ENCODE measurements around the gene ATG14. TPM values are rescaled to one million over a fixed set of nuclear protein-coding genes. Genes with fewer than 3 reads are reported as not detected.
A peak's percentile ranks its signal among the peaks of the same experiment; 100 is the strongest.

The ATG14 gene
- total and polyA plus RNA-seq, 2 of the 8 experiments (the other 6 are each of a cell fraction or from before 2014, with no cell fraction given), result 4.9 to 10.8 TPM

DNA sequence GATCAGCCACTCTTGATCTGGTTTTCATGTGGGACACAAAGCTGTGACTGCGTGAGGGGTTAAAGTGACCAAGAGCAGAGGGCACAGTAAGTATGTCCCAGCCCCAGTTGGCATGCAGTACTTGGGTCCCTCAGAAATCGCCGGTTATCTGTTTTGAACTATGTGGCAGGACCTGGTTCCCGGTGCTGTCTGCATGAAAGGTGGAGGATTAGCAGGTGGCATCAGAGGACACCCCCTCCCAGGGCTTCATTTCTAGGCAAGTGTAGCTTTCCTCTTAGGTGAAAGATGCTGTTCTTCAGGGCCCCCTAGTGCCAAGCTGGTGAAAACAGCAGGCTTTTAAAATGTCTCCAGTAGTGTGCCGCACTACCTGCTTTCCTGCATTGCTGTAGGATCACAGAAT, 57.1 kb downstream of the ATG14 start:
- Histone ChIP-seq H2BK5ac (ENCODE audit: low read depth, low read length) (no peak overlapping the region), H2AFZ (ENCODE audit: low read length) (no peak overlapping the region), H3K9ac (replicated peaks in 1 of 4; ENCODE audit: extremely low read depth in 1 of 4, low read depth in 3 of 4, low read length in 3 of 4) (no peak overlapping the region), H3K23me2 (ENCODE audit: low read depth, low read length) (no peaks in the 10 kb centered on the region), H2BK120ac (replicated peaks; ENCODE audit: low read depth, low read length) (no peak overlapping the region), H4K8ac (ENCODE audit: extremely low read depth, insufficient read depth, low read length) (no peak overlapping the region), H3K56ac (replicated peaks; ENCODE audit: insufficient read length, low read depth, low read length) (no peak overlapping the region), H2AK5ac (ENCODE audit: low read depth, low read length) (no peak overlapping the region), H4K5ac (ENCODE audit: insufficient read length, low read depth, low read length) (no peak overlapping the region), H2BK15ac (ENCODE audit: low read length) (no peak overlapping the region), H3K79me1 (ENCODE audit: low read depth, low read length) (no peaks in the 10 kb centered on the region), H3K27ac (ENCODE audit: low read depth, low read length) (no peak overlapping the region), H3K18ac (ENCODE audit: extremely low read depth, low read length) (no peak overlapping the region), H2BK20ac (ENCODE audit: low read length) (no peak overlapping the region), H3K27me3 (replicated peaks in 1 of 4; ENCODE audit: control insufficient read depth in 3 of 4, extremely low read depth in 1 of 4, insufficient read depth in 3 of 4, low read length in 3 of 4) (peaks cover 0 to 2% (median 0%) of the 10 kb centered on the region in 4 experiments; a peak in 1 of 7 replicates), H3K14ac (ENCODE audit: insufficient read length) (no peak overlapping the region), H3K36me3 (ENCODE audit: control insufficient read depth in 2 of 4, insufficient read depth in 4 of 4, low read length in 3 of 4) (peaks cover 0 to 12% (median 4%) of the 10 kb centered on the region in 4 experiments; a peak in 4 of 8 replicates), H3K79me2 (ENCODE audit: control insufficient read depth in 1 of 2, insufficient read depth in 2 of 2, low read length in 2 of 2) (no peaks in the 10 kb centered on the region), H4K20me1 (replicated peaks in 1 of 2; ENCODE audit: control insufficient read depth in 1 of 2, insufficient read depth in 2 of 2, low read length in 2 of 2) (peaks cover 0 to 4% of the 10 kb centered on the region in 2 experiments), H4K91ac (replicated peaks; ENCODE audit: insufficient read length, low read length) (no peak overlapping the region), H3K4ac (replicated peaks; ENCODE audit: insufficient read length, low read depth, low read length) (no peak overlapping the region), H3K9me3 (ENCODE audit: insufficient read depth in 2 of 2, low read depth in 1 of 2, low read length in 1 of 2) (no peaks in the 10 kb centered on the region), H3K4me1 (replicated peaks in 1 of 4; ENCODE audit: control insufficient read depth in 3 of 4, insufficient read depth in 4 of 4, low read length in 3 of 4) (no peaks in the 10 kb centered on the region), H3K4me3 (ENCODE audit: extremely low read depth in 1 of 4, insufficient read depth in 2 of 4, low read depth in 3 of 4, low read length in 4 of 4) (no peak overlapping the region), H3K23ac (ENCODE audit: insufficient read length) (no peak overlapping the region), H2BK12ac (ENCODE audit: low read depth, low read length) (no peak overlapping the region), H3K4me2 (ENCODE audit: insufficient read depth in 1 of 2, low read depth in 2 of 2, low read length in 2 of 2) (no peak overlapping the region)
- POLR2A ChIA-PET (ENCODE audit: partially characterized antibody), result interaction anchor here (0.7 to 1.7 kb wide), 4 partner anchors 8 to 164 kb away, joined by 3 to 6 read pairs (median 4); no protein-coding TSS in a partner anchor
- CTCF ChIA-PET (ENCODE audit: partially characterized antibody), result interaction anchor here (0.5 to 5.8 kb wide), 44 partner anchors 8 to 265 kb away, joined by 3 to 43 read pairs (median 4); partner anchors contain the start of genes DLGAP5 and FBXO34
- TF ChIP-seq YY1 (IDR thresholded peaks at IDR 0.05; ENCODE audit: low read depth, low read length) (0 out of 2 replicates have a peak, but pooled peaks have one; percentile 31), TAF1 (IDR thresholded peaks at IDR 0.05; ENCODE audit: low read depth, low read length) (no peak), RAD21 (IDR thresholded peaks at IDR 0.05 in 1 of 2, conservative IDR thresholded peaks at IDR 0.05 in 1 of 2; ENCODE audit: low read depth in 2 of 2, low read length in 2 of 2) (peak; percentile 83 to 89), BACH1 (IDR thresholded peaks at IDR 0.05; ENCODE audit: low read length) (no peak), RBBP5 (IDR thresholded peaks at IDR 0.05; ENCODE audit: borderline replicate concordance, low read depth, low read length) (no peak), CTCF (IDR thresholded peaks at IDR 0.05; ENCODE audit: control extremely low read depth in 1 of 3, insufficient read depth in 1 of 3, low read depth in 1 of 3, low read length in 3 of 3) (peak; percentile 39 to 89 (median 75)), CREB1 (IDR thresholded peaks at IDR 0.05) (no peak), NRF1 (IDR thresholded peaks at IDR 0.05; ENCODE audit: low read depth, low read length) (no peak)
- WGBS, 2 experiments (ENCODE audit: extremely low coverage in 1 of 2, insufficient coverage in 1 of 2, insufficient read length in 1 of 2, insufficient replicate concordance in 2 of 2, low coverage in 1 of 2, low lambda C conversion rate in 2 of 2, missing lambda C conversion rate in 1 of 2), result 67% methylated on average over 5 of the region's 5 CpGs; no CpG with 5 or more reads in 1 of the 2 experiments
- peak; percentile 21 to 56 for DNase-seq (ENCODE audit: low read depth in 1 of 2, low spot score in 2 of 2)
- peak; percentile 62 for FAIRE-seq

Measured in H1 (cell line).